ENCODE measurements around the gene CUL3. TPM values are rescaled to one million over a fixed set of nuclear protein-coding genes. Genes with fewer than 3 reads are reported as not detected.
A peak's percentile ranks its signal among the peaks of the same experiment; 100 is the strongest.
"Not testable (repeated sequence)": the region's sequence is repeated elsewhere in the genome, so short reads cannot be mapped to it uniquely, and the experiment has no call there.

CUL3 gene
- polyA plus RNA-seq, 10 donors: 67.2 to 102 (median 80.5) TPM

DNA sequence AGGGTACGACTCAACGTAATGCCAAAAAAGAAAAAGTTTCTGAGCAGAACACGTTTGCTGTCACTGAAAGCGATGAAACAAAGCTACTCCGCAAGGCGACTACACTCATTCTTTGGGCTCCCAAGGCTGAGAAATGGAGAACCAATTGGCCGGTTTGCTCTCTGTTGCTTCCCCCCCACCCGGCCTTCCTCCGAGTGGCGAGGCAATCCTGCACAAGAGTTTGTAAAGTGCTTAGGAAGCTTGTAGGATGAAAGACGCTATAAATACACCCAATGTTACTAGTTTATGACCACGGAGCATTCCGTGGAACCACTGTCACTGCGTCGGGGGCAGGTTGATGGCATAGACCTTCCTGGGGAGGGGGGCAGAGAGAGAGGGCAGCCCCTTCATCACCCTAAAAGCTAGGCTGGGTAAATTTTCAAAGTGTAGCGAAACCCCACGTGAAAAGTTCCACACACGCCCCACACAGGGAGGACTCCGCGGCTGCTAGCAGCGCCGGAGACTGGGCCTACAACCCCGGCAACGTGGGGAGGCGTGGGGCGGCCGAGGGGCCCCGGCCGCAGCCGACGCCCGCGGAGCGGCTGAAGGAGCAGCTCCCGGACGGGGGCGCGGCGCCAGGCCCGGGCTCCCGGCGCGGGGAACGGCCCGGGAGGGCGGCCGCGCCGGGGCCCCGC lies 915 bp downstream of the CUL3 start:
- DNase-seq: peak; percentile 28 to 77 (median 43)

DNA sequence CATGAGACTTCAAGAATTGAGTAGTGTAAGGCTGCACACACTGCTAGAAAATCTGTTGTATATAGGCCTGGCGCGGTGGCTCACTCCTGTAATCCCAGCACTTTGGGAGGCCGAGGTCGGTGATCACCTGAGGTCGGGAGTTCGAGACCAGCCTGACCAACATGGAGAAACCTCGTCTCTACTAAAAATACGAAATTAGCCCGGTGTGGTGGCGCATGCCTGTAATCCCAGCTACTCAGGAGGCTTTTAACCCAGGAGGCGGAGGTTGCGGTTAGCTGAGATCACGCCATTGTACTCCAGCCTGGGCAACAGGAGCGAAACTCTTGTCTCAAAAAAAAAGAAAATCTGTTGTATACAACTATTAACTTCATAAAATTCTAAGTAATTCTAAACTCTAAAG lies 2.1 kb downstream of the CUL3 start:
- not testable (repeated sequence) for DNase-seq

DNA sequence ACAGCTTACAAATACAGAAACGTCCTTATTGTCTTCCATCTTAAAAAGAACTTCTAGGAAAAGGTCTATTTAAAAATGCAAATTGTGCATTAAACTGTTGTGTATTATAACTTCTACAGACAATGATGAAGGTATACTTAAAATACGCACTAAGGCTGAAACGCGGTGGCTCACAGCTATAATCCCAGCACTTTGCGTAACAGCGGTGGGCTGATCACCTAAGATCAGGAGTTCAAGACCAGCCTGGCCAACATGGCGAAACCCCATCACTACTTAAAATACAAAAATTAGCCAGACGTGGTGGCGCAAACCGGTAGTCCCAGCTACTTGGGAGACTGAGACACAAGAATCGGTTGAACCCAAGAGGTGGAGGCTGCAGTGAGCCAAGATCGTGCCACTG lies 4.9 kb downstream of the CUL3 start:
- DNase-seq: no peak

DNA sequence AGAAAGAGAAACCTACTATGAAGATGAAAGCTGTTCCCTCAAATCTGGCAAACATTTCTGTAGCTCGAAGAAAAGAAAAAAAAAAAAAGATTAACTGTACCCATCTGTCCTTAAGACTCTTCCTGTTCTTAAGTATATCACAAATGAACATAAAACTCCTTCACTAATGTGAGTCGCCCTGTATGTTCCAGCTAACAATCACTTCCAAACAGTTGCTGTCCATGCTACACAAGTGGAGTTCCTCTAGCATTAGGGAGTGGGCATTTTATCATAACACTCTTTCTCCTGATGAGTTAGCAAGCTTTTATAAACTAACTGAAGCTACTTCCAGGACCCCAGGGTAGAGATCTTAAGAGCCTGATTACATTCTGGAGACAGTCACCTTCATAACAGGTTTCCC lies 5.8 kb downstream of the CUL3 start:
- DNase-seq: peak in 1 of 3 donors; percentile 20

DNA sequence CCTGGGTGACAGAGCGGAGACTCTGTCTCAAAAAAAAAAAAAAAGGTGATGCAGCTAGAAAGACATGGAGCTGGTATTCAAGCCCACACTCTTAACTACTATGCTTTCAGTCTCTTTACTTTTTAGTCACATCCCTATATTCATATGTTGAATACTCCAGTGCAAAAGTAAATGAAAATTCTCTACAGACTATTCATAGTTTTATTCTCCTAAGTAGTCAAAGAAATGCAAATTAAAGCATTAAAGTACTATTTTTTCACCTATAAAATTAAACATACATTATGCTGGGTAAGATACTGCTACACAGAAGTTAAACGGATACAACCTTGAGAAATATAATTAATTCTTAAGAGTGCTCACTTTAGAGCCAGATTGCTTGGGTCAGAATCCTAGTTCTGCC lies 7.6 kb downstream of the CUL3 start:
- no peak for DNase-seq

DNA sequence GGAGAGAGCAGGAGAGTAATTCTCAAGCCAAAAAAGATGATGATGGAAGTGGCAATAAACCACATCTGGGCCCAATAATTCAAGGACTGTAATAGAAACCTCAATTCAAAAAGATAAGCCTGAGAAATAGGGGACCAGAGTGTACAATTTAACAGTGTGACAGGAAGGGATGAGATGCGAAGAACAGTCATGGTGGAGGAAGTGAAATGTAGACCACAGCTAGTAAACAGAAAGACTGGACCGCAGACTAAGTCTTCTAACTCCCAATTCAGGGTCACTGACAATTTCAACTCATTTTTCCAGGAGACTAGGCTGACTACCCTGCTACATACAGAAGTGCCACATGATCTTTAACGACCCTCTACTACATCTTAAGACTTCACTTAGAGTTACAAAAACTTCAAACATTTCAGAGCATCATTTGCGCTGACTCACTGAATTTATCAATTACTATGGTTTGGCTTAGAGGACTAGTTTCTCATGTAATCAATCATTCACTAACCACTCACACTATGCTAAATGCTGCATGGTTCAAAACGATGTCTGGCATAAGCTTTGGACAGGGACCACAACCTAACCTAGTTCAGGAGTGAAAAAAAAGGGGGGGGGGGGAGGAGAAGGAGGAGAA lies 9.0 kb downstream of the CUL3 start:
- DNase-seq: no peak

DNA sequence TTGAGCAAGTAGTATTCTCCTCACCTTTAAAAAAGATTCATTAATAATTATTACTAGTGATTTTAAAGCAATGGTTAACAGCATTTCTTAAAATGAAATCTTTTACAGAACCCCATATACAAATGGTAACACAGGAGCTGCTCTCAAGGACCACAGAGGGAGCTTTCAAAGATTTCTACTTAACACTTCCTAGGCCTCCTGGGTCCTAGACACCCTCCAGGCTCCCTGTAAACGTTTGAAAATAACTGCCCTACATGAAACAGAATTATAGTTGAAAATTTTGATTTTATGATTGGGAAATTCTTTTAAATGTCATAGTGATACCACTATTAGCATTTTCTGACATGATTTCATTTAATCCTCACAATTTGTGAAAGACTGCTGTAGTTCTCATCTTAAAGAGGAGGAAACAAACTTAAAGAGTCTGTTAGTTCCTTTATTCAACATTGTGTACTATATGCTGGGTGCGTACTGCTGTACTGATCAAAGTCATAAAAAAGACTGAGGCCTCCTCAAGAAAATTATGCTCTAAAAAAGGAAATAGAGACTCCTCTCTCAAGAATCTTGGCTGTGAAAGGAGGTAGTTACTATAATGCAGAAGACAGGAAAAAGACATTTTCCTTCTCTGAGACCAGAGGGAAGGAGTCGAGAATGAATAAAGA lies 10.6 kb downstream of the CUL3 start:
- no peak for DNase-seq

DNA sequence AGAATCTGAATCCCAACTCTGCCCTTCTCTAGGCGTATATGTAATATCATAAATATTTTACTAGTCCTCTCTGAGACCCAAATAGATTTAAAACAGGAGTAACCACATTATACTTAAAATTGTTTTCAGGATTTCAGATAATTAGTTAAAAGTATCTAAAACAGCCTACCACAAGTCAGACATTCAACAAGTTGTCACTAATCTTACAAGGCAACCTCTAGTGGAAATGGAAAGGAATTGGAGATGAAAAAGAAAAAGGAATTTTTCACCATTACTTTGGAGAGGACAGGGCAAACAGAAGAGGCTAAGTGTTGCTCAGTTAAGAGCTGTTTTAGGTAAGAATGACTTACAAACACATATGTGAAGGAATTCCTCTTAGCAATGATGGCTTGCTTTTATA lies 11.4 kb downstream of the CUL3 start:
- no peak for DNase-seq

DNA sequence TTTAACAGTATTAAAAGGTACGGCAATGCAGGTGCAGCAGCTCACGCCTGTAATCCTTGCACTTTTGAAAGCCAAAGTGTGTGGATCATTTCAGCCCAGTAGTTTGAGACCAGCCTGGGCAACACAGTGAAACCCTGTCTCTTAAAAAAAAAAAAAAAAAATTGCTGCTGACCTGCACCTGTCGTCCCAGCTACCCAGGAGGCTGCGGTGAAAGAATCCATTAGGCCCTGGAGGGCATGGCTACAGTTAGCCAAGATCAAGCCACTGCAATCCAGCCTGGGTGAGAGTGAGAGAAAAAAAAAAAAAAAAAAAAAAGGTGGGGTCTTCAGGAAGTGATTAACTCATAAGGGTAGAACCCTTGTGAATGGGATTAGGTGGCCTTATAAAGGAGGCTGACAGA lies 12.8 kb downstream of the CUL3 start:
- DNase-seq: no peak

DNA sequence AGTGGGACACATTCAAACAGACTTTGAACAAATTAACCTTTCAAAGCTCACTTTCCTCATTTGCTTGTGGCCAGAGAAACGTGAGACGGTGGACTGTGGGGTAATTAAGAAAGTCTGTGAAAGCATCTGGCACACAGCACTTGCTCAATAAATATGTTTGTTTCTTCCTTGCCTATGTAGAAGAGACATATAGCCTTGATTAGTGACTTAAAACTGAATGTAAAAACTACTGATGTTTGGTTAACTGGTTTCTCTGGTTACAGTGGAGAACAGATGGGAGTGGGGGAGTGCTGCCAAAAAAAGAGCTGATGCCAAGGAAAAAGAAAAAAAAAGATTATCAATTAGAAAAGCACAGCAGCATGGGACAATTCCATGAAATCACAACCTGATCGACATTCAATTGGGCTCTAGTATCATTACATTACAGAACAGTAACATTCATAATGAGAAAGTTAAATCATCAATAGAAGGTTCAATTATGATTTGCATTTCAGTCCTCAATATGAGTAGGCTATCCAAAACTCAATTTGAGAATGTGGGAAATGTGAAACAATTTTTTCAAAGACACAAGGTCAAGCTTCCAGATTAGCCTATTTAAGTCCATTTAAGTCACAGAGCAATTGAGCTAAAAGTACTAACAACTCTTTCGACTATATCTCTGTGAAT lies 14.7 kb downstream of the CUL3 start:
- DNase-seq: peak; percentile 44 to 73 (median 46)

DNA sequence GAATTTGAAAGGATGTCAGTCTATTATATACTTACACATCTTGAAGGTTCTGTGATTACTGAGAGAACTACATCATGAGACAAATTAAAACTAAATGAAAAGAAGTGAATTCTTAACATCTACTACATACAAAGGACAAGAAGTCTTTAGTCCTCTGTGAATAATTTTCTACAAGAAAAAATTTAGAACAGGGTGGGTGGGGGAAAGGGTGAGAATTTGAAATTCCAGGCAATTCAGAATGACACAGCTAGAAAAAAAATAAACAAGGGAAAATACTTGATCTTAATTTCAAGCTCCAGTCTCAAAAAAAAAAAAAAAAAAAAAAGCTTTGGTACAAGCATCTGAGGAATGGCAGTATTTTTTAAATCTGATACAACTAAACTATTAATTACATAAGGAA lies 15.5 kb downstream of the CUL3 start:
- DNase-seq: no peak

DNA sequence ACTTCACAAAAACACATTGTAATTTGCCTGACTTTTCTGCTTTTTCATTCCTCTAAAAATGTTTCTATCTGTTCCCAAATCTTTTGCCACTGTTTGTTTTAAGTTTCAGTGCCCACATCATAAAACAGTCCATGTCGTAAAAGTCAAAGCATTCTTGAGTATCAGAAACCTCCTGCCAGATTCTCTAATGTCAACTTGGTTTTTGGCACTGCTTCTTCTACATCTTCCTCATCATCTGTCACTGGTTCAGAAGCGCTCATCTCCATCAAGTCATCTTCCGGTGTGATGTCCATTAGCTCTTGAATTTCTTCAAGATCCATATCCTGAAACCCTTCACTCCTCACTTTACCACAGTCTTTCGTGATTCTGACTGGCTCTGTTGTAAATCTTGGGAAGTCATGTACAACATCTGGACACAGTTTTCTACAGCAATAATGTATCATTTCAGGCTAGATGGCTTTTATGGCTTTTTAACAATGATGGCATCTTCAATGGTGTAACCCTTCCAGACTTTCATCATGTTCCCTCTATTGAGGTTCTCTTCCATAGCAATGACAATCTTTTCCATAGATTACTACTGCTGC lies 19.6 kb downstream of the CUL3 start:
- no peak for DNase-seq

DNA sequence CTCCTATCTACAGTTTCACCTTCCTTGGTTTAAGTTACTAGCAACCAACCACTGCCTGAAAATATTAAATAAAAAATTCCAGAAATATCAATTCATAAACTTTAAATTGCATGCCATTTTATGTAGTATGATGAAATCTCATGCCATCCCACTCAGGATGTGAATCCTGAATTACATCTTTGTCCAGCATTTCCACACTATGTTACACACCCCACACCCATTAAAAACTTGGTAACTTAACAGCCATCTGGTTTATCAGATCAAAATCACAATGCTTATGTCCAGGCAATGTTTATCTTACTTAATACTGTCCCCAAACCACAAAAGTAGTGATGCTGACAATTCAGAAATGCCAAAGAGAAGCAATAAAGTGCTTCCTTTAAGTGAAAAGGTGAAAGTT lies 21.6 kb downstream of the CUL3 start:
- DNase-seq: no peak

DNA sequence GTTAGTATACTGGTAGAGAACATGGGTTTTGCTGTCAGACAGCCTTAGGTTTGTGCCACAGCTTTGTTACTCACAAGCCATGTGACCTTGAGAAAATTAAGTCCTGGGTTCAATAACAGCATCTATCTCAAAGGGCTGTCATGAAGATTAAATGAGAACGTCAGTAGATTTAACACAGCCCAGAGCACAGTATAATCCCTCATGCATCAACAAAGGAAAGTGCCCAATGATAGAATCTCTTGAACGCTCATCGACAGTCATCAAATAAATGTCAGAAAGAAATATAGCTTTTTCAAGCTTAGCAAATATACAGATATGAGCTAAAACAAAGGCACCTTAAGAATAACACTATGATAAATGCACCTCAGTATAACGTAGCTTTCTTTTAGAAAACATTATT lies 22.3 kb downstream of the CUL3 start:
- no peak for DNase-seq

DNA sequence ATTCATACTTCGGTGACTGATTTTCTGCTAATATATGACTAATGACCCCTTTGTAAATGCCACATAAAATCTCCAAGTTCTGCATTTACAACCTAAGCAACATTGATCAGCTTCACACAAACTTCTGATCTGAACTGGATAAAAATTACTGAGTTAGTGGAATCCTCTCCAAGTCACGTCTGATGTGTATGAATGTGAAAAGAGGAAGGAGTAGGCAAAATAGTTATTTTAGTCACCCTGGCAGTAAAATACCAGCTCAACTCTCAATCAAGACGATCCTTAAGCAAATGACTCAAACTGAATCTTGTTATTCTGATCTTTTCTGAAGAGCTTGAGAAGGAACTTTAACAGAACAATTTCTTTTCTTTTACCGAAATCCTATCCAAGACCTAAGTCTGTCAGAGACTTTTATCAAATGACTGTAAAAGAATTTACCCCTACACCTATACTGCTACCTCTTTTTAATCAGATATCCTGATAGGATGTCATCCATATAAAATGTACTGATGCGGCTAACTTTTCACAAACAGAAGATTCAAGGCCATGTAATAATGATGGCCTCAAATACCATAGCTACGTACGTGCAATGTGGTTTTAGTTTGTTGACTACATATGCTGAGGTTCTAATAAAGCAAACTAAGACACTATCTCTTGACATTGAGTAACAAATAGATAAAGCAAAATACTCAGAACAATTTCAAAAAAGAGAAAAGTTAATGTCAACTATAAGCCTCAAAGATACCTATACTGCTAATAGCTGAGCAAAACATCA lies 23.7 kb downstream of the CUL3 start:
- DNase-seq: no peak

DNA sequence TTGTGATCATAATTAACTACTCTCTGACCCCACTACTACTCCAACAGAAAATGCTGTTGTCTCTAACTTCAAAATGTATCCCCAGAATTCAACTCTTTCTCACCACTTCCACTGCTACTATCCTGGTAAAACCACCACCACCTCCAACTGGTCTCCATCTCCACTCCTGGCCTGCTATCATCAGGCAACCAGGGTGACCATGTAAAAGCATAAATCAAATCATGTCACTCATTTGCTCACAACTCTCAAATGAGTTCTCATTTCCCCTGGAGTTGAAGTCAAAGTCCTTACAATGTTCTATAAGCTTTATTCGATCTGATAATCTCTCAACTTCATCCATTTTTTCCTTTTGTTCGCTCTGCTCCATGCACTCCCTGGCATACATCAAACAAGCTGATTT lies 24.6 kb downstream of the CUL3 start:
- DNase-seq: no peak

DNA sequence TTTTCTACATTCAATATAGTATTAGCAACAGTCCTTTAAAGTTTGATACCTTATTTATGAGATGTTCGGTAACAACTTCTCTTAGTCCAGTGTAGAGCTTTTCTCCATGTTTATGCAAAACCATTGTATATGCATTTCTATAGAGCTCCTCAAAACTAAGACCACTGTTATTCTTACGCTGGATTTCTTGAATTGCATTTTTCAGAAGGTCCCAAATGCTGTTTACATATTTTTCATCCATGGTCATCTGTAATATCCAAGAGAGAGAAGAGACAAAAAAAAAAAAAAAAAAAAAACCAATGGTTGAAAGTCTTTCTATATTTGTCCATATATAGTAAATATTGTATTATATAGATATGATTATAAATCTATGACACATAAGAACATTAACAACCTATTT lies 27.6 kb downstream of the CUL3 start:
- DNase-seq: no peak

DNA sequence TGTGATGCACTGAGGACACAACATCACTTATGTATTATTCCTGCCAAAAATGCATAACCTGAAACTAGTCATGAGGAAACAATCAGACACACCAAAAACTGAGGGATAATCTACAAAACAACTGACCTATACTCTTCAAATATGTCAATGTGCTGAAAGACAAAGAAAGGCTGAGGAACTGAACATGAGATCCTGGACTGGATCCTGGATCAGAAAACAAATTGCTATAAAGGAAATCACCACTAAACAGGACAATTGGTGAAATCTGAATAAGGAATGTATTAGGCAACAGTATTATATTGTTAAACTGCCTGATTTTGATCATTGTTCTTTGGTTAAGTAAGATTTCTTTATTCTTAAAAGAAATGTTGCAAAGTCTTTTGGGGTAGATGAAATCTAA lies 28.8 kb downstream of the CUL3 start:
- DNase-seq: no peak

DNA sequence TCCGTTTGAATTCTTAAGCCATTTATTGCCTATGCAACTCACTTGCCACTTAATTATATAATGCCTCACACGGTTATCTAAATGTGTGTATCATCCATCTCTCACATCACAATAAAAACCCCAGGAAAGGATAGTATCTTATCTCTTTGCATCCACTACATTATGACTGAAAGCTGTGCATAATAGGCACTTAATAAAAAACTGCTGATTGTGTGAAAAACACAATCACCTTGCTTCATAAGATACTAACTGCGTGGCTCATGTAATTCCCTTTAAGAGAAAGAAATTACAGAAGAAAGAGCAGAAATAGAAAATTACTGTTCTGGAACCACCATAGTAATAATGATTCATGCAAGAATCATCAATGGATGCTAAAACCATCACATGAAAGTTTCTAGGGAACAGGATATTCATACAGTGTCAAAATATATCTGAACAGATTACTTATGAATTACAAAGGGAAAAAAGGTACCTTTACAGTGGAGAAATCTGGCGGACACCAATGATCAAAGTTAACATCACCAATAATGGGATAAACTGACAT lies 29.3 kb downstream of the CUL3 start:
- DNase-seq: no peak

DNA sequence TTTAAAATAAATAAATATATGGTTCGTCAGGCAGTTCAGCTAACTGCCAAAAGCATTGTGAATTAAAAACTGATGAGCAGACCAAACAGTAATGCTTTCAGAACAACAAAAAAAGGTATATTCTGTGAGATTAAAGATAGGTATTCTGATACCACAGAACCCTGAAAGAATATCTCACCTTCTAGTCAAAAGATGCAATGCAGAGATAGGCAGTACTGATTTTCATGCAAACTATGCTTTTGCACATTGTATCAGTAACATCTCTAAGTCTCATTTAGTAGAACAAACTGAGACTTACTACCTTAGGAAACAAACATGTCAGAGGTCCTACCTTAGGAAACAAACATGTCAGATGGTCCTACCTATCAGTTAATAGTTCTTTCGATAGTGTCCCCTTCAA lies 32.4 kb downstream of the CUL3 start:
- DNase-seq: no peak

DNA sequence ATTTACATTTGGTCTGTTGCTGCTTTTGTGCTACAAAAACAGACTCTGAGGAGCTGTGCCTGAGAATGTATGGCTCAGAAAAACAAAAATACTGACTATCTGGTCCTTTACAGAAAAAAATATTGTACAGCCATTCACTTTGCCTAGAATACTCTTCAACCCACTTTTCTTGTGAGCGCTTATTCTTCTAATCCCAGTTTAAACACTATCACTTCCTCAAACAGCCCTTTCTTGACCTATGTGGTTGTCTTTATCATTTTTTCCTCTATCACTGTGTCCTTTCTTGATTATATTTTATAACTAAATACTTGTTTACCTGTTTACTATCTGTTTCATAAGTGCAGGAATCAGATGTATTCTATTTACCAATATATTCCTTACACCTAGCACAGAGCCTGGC lies 33.5 kb downstream of the CUL3 start:
- DNase-seq: no peak

Measured in muscle of back (tissue), 11 donors.